ENCODE results near the gene OASL.

Gene OASL

GRCh38 chr12:121085506-121086353 is 46.7 kb upstream of the OASL start:
- H3K9ac ChIP-seq (ENCODE audit: low read length) = no peak overlapping the region
- H3K9me3 ChIP-seq (ENCODE audit: control insufficient read depth, low read length) = no peaks in the 10 kb centered on the region
- no peak overlapping the region for H3K4ac ChIP-seq (ENCODE audit: low read depth in 1 of 2, low read length in 2 of 2)
- H2AFZ ChIP-seq (ENCODE audit: low read depth, low read length) = no peak overlapping the region
- H3K14ac ChIP-seq (ENCODE audit: low read length in 2 of 2) = no peak overlapping the region
- no peaks in the 10 kb centered on the region for H3K79me1 ChIP-seq (replicated peaks; ENCODE audit: low read length, poor library complexity, severe bottlenecking)
- no peak overlapping the region for H2BK15ac ChIP-seq (ENCODE audit: low read depth, poor library complexity, severe bottlenecking)
- H3K36me3 ChIP-seq (ENCODE audit: control insufficient read depth in 1 of 2, insufficient read depth in 2 of 2, low read depth in 1 of 2, low read length in 2 of 2) = no peaks in the 10 kb centered on the region
- no peak overlapping the region for H3K23ac ChIP-seq (ENCODE audit: low read length in 2 of 2)
- no peak for DNase-seq
- H3K4me2 ChIP-seq (ENCODE audit: low read length, poor library complexity, severe bottlenecking) = no peak overlapping the region
- no peak overlapping the region for H2AK5ac ChIP-seq (ENCODE audit: low read length, severe bottlenecking)
- no peak overlapping the region for H3K27ac ChIP-seq (ENCODE audit: low read length, poor library complexity, severe bottlenecking)
- H3K18ac ChIP-seq (ENCODE audit: low read depth in 1 of 2, low read length in 2 of 2) = no peak overlapping the region
- H4K91ac ChIP-seq (ENCODE audit: low read length) = no peak overlapping the region
- peaks cover 17 to 35% of the 10 kb centered on the region in 2 experiments for H3K27me3 ChIP-seq (ENCODE audit: control insufficient read depth in 1 of 2, insufficient read depth in 1 of 2, low read length in 2 of 2)
- 92% methylated on average over 17 of the region's 17 CpGs for WGBS
- H3K4me1 ChIP-seq (ENCODE audit: control insufficient read depth, insufficient read depth, low read depth, low read length) = no peaks in the 10 kb centered on the region
- no peak overlapping the region for H2BK5ac ChIP-seq (ENCODE audit: low read depth, low read length, poor library complexity, severe bottlenecking)
- no peak overlapping the region for H3K4me3 ChIP-seq (ENCODE audit: insufficient read depth in 1 of 2, low read depth in 1 of 2, low read length in 2 of 2)
- no peak overlapping the region for H4K8ac ChIP-seq (ENCODE audit: low read length)
- H2BK12ac ChIP-seq (ENCODE audit: low read length in 2 of 2) = no peak overlapping the region
- H2BK120ac ChIP-seq (ENCODE audit: low read depth, low read length) = no peak overlapping the region

- no peaks in the 10 kb centered on the region for H3K79me1 ChIP-seq (replicated peaks; ENCODE audit: low read length, poor library complexity, severe bottlenecking)
- WGBS = 89% methylated on average over 4 of the region's 4 CpGs
- H3K4me1 ChIP-seq (ENCODE audit: control insufficient read depth, insufficient read depth, low read depth, low read length) = no peaks in the 10 kb centered on the region
- no peak overlapping the region for H2AFZ ChIP-seq (ENCODE audit: low read depth, low read length)
- no peak overlapping the region for H3K23ac ChIP-seq (ENCODE audit: low read length in 2 of 2)
- H4K91ac ChIP-seq (ENCODE audit: low read length) = no peak overlapping the region
- H3K4me2 ChIP-seq (ENCODE audit: low read length, poor library complexity, severe bottlenecking) = no peak overlapping the region
- H3K27ac ChIP-seq (ENCODE audit: low read length, poor library complexity, severe bottlenecking) = no peak overlapping the region
- no peak overlapping the region for H2BK120ac ChIP-seq (ENCODE audit: low read depth, low read length)
- no peak overlapping the region for H2BK15ac ChIP-seq (ENCODE audit: low read depth, poor library complexity, severe bottlenecking)
- no peaks in the 10 kb centered on the region for H3K36me3 ChIP-seq (ENCODE audit: control insufficient read depth in 1 of 2, insufficient read depth in 2 of 2, low read depth in 1 of 2, low read length in 2 of 2)
- no peak overlapping the region for H2AK5ac ChIP-seq (ENCODE audit: low read length, severe bottlenecking)
- H2BK5ac ChIP-seq (ENCODE audit: low read depth, low read length, poor library complexity, severe bottlenecking) = no peak overlapping the region
- no peaks in the 10 kb centered on the region for H3K9me3 ChIP-seq (ENCODE audit: control insufficient read depth, low read length)
- no peak overlapping the region for H3K4ac ChIP-seq (ENCODE audit: low read depth in 1 of 2, low read length in 2 of 2)
- H3K4me3 ChIP-seq (ENCODE audit: insufficient read depth in 1 of 2, low read depth in 1 of 2, low read length in 2 of 2) = no peak overlapping the region
- H3K9ac ChIP-seq (ENCODE audit: low read length) = no peak overlapping the region
- peaks cover 11 to 34% of the 10 kb centered on the region in 2 experiments for H3K27me3 ChIP-seq (ENCODE audit: control insufficient read depth in 1 of 2, insufficient read depth in 1 of 2, low read length in 2 of 2)
- no peak overlapping the region for H4K8ac ChIP-seq (ENCODE audit: low read length)
- H3K14ac ChIP-seq (ENCODE audit: low read length in 2 of 2) = no peak overlapping the region
- H2BK12ac ChIP-seq (ENCODE audit: low read length in 2 of 2) = no peak overlapping the region
- DNase-seq = no peak
- no peak overlapping the region for H3K18ac ChIP-seq (ENCODE audit: low read depth in 1 of 2, low read length in 2 of 2)
These were observed 46.0 kb upstream of the OASL start for GRCh38 chr12:121085069-121085468.

GRCh38 chr12:121084229-121084628 is 45.2 kb upstream of the OASL start:
- no peak overlapping the region for H2AFZ ChIP-seq (ENCODE audit: low read depth, low read length)
- H3K27ac ChIP-seq (ENCODE audit: low read length, poor library complexity, severe bottlenecking) = no peak overlapping the region
- H3K4ac ChIP-seq (ENCODE audit: low read depth in 1 of 2, low read length in 2 of 2) = no peak overlapping the region
- H3K36me3 ChIP-seq (ENCODE audit: control insufficient read depth in 1 of 2, insufficient read depth in 2 of 2, low read depth in 1 of 2, low read length in 2 of 2) = no peaks in the 10 kb centered on the region
- H3K4me1 ChIP-seq (ENCODE audit: control insufficient read depth, insufficient read depth, low read depth, low read length) = no peaks in the 10 kb centered on the region
- H3K23ac ChIP-seq (ENCODE audit: low read length in 2 of 2) = no peak overlapping the region
- WGBS = 100% methylated on average over 1 of the region's 3 CpGs
- H4K91ac ChIP-seq (ENCODE audit: low read length) = no peak overlapping the region
- H3K79me1 ChIP-seq (replicated peaks; ENCODE audit: low read length, poor library complexity, severe bottlenecking) = no peaks in the 10 kb centered on the region
- H2BK12ac ChIP-seq (ENCODE audit: low read length in 2 of 2) = no peak overlapping the region
- H3K18ac ChIP-seq (ENCODE audit: low read depth in 1 of 2, low read length in 2 of 2) = no peak overlapping the region
- no peak overlapping the region for H3K4me3 ChIP-seq (ENCODE audit: insufficient read depth in 1 of 2, low read depth in 1 of 2, low read length in 2 of 2)
- no peak for DNase-seq
- no peak overlapping the region for H2BK120ac ChIP-seq (ENCODE audit: low read depth, low read length)
- H3K14ac ChIP-seq (ENCODE audit: low read length in 2 of 2) = no peak overlapping the region
- no peak overlapping the region for H3K4me2 ChIP-seq (ENCODE audit: low read length, poor library complexity, severe bottlenecking)
- H2AK5ac ChIP-seq (ENCODE audit: low read length, severe bottlenecking) = no peak overlapping the region
- no peak overlapping the region for H2BK5ac ChIP-seq (ENCODE audit: low read depth, low read length, poor library complexity, severe bottlenecking)
- H3K27me3 ChIP-seq (ENCODE audit: control insufficient read depth in 1 of 2, insufficient read depth in 1 of 2, low read length in 2 of 2) = peaks cover 9 to 30% of the 10 kb centered on the region in 2 experiments
- H3K9me3 ChIP-seq (ENCODE audit: control insufficient read depth, low read length) = no peaks in the 10 kb centered on the region
- H2BK15ac ChIP-seq (ENCODE audit: low read depth, poor library complexity, severe bottlenecking) = no peak overlapping the region
- H3K9ac ChIP-seq (ENCODE audit: low read length) = no peak overlapping the region
- H4K8ac ChIP-seq (ENCODE audit: low read length) = no peak overlapping the region

GRCh38 chr12:121080909-121081308 is 41.9 kb upstream of the OASL start:
- H2BK12ac ChIP-seq (ENCODE audit: low read length in 2 of 2) = no peak overlapping the region
- H4K91ac ChIP-seq (ENCODE audit: low read length) = no peak overlapping the region
- no peak overlapping the region for H2BK120ac ChIP-seq (ENCODE audit: low read depth, low read length)
- no peak overlapping the region for H3K14ac ChIP-seq (ENCODE audit: low read length in 2 of 2)
- no peaks in the 10 kb centered on the region for H3K36me3 ChIP-seq (ENCODE audit: control insufficient read depth in 1 of 2, insufficient read depth in 2 of 2, low read depth in 1 of 2, low read length in 2 of 2)
- H4K8ac ChIP-seq (ENCODE audit: low read length) = no peak overlapping the region
- H3K27me3 ChIP-seq (ENCODE audit: control insufficient read depth in 1 of 2, insufficient read depth in 1 of 2, low read length in 2 of 2) = peaks cover 1 to 5% of the 10 kb centered on the region in 2 experiments
- no peak overlapping the region for H3K23ac ChIP-seq (ENCODE audit: low read length in 2 of 2)
- H3K4me3 ChIP-seq (ENCODE audit: insufficient read depth in 1 of 2, low read depth in 1 of 2, low read length in 2 of 2) = no peak overlapping the region
- H3K79me1 ChIP-seq (replicated peaks; ENCODE audit: low read length, poor library complexity, severe bottlenecking) = no peaks in the 10 kb centered on the region
- no CpG with 5 or more reads among the region's 2 CpGs for WGBS
- H3K4ac ChIP-seq (ENCODE audit: low read depth in 1 of 2, low read length in 2 of 2) = no peak overlapping the region
- no peak overlapping the region for H2BK15ac ChIP-seq (ENCODE audit: low read depth, poor library complexity, severe bottlenecking)
- no peak overlapping the region for H3K9ac ChIP-seq (ENCODE audit: low read length)
- H2BK5ac ChIP-seq (ENCODE audit: low read depth, low read length, poor library complexity, severe bottlenecking) = no peak overlapping the region
- no peak overlapping the region for H3K4me2 ChIP-seq (ENCODE audit: low read length, poor library complexity, severe bottlenecking)
- H2AFZ ChIP-seq (ENCODE audit: low read depth, low read length) = no peak overlapping the region
- H2AK5ac ChIP-seq (ENCODE audit: low read length, severe bottlenecking) = no peak overlapping the region
- no peaks in the 10 kb centered on the region for H3K4me1 ChIP-seq (ENCODE audit: control insufficient read depth, insufficient read depth, low read depth, low read length)
- DNase-seq = no peak
- H3K9me3 ChIP-seq (ENCODE audit: control insufficient read depth, low read length) = no peaks in the 10 kb centered on the region
- no peak overlapping the region for H3K18ac ChIP-seq (ENCODE audit: low read depth in 1 of 2, low read length in 2 of 2)
- no peak overlapping the region for H3K27ac ChIP-seq (ENCODE audit: low read length, poor library complexity, severe bottlenecking)

All from mesenchymal stem cell (in vitro differentiated cells and primary cell).